Esophagus squamous epithelium (tissue), 4 donors: Measurements from ENCODE around the gene SLC10A6.

Source experiments
- POLR2A ChIP-seq, 4 donors: fragments of 450-650 bp; IDR thresholded peaks; one replicate each; pipeline ENCODE4 v1.6.1; 2017; ENCODE audit warnings: antibody characterized with exemption in 4 of 4, mild to moderate bottlenecking in 4 of 4, moderate library complexity in 3 of 4
- TF ChIP-seq, protein P1 (sequence below), 6 experiments: fragments of 450-650 bp in 4 of 6; fragments of 200-600 bp in 2 of 6; sonication (generic) in 2 of 6; IDR thresholded peaks; one replicate each; pipeline ENCODE4 v1.5.1; 2016 to 2019; ENCODE audit warnings: antibody characterized with exemption in 6 of 6, mild to moderate bottlenecking in 4 of 6, moderate library complexity in 4 of 6

DNA sequence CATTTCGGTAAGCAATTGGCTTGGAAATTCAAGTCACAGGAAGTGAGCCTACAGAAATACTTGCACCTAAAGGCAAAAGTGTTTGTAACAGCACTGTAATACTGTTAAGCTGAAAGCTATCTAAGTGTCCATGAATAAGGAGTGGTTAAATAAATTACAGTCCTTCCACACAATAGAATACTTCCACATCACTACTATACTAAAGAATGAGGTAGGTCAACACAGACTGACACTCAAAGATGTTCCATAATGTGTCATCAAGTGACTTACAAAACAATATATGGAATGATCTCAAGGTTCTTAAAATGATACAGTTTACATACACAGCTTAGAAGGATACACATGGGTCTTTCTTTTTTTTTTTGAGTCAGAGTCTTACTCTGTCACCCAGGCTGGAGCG, 27.0 kb downstream of the SLC10A6 start:
- TF ChIP-seq, protein P1, sequence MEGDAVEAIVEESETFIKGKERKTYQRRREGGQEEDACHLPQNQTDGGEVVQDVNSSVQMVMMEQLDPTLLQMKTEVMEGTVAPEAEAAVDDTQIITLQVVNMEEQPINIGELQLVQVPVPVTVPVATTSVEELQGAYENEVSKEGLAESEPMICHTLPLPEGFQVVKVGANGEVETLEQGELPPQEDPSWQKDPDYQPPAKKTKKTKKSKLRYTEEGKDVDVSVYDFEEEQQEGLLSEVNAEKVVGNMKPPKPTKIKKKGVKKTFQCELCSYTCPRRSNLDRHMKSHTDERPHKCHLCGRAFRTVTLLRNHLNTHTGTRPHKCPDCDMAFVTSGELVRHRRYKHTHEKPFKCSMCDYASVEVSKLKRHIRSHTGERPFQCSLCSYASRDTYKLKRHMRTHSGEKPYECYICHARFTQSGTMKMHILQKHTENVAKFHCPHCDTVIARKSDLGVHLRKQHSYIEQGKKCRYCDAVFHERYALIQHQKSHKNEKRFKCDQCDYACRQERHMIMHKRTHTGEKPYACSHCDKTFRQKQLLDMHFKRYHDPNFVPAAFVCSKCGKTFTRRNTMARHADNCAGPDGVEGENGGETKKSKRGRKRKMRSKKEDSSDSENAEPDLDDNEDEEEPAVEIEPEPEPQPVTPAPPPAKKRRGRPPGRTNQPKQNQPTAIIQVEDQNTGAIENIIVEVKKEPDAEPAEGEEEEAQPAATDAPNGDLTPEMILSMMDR (IDR thresholded peaks at IDR 0.05), result no peak
- no peak for TF ChIP-seq POLR2A (IDR thresholded peaks at IDR 0.05)
